Measurements from ENCODE around the gene MDP1. TPM values are rescaled to one million over a fixed set of nuclear protein-coding genes. Genes with fewer than 3 reads are reported as not detected.

Gene MDP1
- polyA plus RNA-seq, 1 donor (not counting 4 experiments of a cell fraction or from before 2014, with no cell fraction given): 7.3 TPM

DNA sequence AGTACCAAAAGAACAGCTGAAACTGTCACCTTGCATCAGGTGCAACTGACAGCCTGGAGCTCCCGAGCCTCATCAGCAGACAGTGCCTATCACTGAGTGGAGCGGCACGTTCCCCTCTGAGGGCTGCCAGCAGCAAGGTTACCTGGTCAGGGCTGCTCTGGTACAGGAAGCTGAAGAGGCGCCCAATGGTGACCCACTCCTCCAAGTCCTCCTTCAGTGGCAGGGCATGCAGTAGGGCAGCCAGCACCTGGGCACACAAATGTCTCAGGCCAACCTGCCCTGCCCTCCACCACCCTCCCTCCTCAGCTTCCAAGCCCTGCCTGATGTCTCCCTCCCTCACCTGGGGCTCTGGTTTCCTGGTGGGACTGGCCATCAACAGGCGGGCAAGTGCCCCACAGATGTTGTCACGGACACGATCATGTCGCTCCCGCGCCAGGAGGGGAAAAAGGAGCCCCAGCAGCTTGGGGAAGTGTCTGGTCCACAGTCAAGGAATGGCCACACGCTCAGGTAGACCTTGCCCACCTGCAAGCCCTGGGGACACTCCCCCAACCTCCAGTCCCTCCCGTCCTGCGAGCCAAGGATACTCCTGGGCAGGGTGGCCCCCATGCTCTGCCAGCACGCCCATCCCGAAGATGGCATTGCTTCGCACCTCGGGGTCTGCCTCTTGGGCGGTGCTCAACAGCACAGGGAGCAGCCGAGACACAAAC, 34.3 kb downstream of the MDP1 start:
- H2AFZ ChIP-seq (ENCODE audit: control insufficient read depth, low read length): no peak overlapping the region
- FAIRE-seq: no peak

DNA sequence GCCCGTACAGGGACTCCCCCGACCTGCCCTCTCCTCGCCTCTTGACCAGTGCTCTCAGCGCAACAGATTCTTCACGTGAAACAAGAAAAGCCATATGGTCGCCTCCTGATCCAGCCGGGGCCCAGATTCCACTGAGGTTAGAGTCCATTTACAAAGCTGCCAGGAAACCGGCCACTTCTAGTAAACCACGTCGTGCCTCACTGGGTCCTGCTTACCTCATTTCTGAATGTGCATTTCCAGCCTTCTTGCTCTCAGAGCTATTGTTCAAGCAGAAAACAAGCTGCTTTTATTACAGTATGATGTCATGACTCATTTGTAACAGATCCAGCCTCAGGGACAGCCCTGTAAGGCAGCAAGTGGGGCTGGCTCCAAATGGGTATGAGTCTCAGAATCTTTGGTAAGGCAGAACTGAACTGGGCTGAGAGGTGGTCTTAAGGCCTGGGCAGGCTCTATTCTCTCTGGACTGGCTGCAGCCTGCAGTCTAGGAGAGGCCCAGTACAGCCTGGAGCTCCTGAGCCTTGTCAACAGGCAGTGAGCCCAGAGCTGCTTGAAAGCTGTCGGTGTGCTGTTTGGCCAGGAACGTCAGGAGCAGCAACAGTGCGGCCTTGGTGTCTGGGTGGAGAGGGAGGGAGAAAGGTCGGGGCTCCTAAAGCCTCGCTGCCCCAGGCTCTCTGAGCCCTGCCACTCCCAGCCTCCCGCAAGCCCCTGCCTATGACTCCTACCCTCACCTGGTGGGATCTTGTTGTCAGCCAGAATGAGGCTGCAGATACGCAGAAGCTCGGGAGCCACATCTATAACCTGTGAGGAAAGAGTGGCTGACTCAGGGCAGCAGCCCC, 35.7 kb downstream of the MDP1 start:
- H4K20me1 ChIP-seq (ENCODE audit: control insufficient read depth, extremely low read depth, insufficient read depth, low read length): peaks cover 8% of the 10 kb centered on the region
- H2AFZ ChIP-seq (ENCODE audit: control insufficient read depth, low read length): no peak overlapping the region
- no peaks in the 10 kb centered on the region for H3K4me1 ChIP-seq (ENCODE audit: control insufficient read depth, extremely low read depth, insufficient read depth, low read length)
- DNase-seq (ENCODE audit: low read depth, low spot score) (no peak), FAIRE-seq (no peak)
- H3K4me2 ChIP-seq (ENCODE audit: control insufficient read depth, extremely low read depth, insufficient read depth, low read depth, low read length): no peak overlapping the region
- H3K4me3 ChIP-seq (ENCODE audit: control insufficient read depth in 2 of 3, extremely low read depth in 1 of 3, insufficient read depth in 2 of 3, low read depth in 1 of 3, low read length in 3 of 3): no peak overlapping the region
- no peaks in the 10 kb centered on the region for H3K9me3 ChIP-seq (ENCODE audit: control insufficient read depth, low read depth, low read length)
- no peaks in the 10 kb centered on the region for H3K27me3 ChIP-seq (ENCODE audit: control insufficient read depth, extremely low read depth, insufficient read depth, low read length)
- H3K27ac ChIP-seq (ENCODE audit: control insufficient read depth, insufficient read depth, low read length): no peak overlapping the region
- peaks cover 47 to 57% of the 10 kb centered on the region in 2 experiments for H3K36me3 ChIP-seq (ENCODE audit: control insufficient read depth in 2 of 2, extremely low read depth in 1 of 2, insufficient read depth in 2 of 2, low read length in 2 of 2)
- dilution Hi-C loops (cut with MboI; ENCODE audit: extremely low pct_ligation_motif_present, low sequenced_read_pairs): no loop called here
- no peaks in the 10 kb centered on the region for H3K79me2 ChIP-seq (ENCODE audit: control insufficient read depth, insufficient read depth, low read length)
- no peak overlapping the region for H3K9ac ChIP-seq (ENCODE audit: control insufficient read depth, extremely low read depth, insufficient read depth, low read length)
- H3K9me1 ChIP-seq (ENCODE audit: control insufficient read depth, extremely low read depth, insufficient read depth, low read length): no peaks in the 10 kb centered on the region
- TF ChIP-seq, protein P1, sequence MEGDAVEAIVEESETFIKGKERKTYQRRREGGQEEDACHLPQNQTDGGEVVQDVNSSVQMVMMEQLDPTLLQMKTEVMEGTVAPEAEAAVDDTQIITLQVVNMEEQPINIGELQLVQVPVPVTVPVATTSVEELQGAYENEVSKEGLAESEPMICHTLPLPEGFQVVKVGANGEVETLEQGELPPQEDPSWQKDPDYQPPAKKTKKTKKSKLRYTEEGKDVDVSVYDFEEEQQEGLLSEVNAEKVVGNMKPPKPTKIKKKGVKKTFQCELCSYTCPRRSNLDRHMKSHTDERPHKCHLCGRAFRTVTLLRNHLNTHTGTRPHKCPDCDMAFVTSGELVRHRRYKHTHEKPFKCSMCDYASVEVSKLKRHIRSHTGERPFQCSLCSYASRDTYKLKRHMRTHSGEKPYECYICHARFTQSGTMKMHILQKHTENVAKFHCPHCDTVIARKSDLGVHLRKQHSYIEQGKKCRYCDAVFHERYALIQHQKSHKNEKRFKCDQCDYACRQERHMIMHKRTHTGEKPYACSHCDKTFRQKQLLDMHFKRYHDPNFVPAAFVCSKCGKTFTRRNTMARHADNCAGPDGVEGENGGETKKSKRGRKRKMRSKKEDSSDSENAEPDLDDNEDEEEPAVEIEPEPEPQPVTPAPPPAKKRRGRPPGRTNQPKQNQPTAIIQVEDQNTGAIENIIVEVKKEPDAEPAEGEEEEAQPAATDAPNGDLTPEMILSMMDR (optimal IDR thresholded peaks at IDR 0.05 in 1 of 3, IDR thresholded peaks at IDR 0.05 in 1 of 3, conservative IDR thresholded peaks at IDR 0.05 in 1 of 3; ENCODE audit: extremely low read depth in 1 of 3, insufficient read depth in 2 of 3, low read length in 3 of 3): no peak
- no peak for TF ChIP-seq EZH2 (IDR thresholded peaks at IDR 0.05; ENCODE audit: low read length)

More for the DNA sequence above, 34.3 kb downstream of the MDP1 start:
- Histone ChIP-seq H3K79me2 (ENCODE audit: control insufficient read depth, insufficient read depth, low read length) (no peaks in the 10 kb centered on the region), H3K36me3 (ENCODE audit: control insufficient read depth in 2 of 2, extremely low read depth in 1 of 2, insufficient read depth in 2 of 2, low read length in 2 of 2) (peaks cover 58 to 60% of the 10 kb centered on the region in 2 experiments), H3K4me3 (ENCODE audit: control insufficient read depth in 2 of 3, extremely low read depth in 1 of 3, insufficient read depth in 2 of 3, low read depth in 1 of 3, low read length in 3 of 3) (no peak overlapping the region), H3K27me3 (ENCODE audit: control insufficient read depth, extremely low read depth, insufficient read depth, low read length) (no peaks in the 10 kb centered on the region), H3K4me1 (ENCODE audit: control insufficient read depth, extremely low read depth, insufficient read depth, low read length) (no peaks in the 10 kb centered on the region), H3K4me2 (ENCODE audit: control insufficient read depth, extremely low read depth, insufficient read depth, low read depth, low read length) (no peak overlapping the region), H4K20me1 (ENCODE audit: control insufficient read depth, extremely low read depth, insufficient read depth, low read length) (peaks cover 8% of the 10 kb centered on the region), H3K27ac (ENCODE audit: control insufficient read depth, insufficient read depth, low read length) (no peak overlapping the region), H3K9ac (ENCODE audit: control insufficient read depth, extremely low read depth, insufficient read depth, low read length) (no peak overlapping the region), H3K9me3 (ENCODE audit: control insufficient read depth, low read depth, low read length) (no peaks in the 10 kb centered on the region), H3K9me1 (ENCODE audit: control insufficient read depth, extremely low read depth, insufficient read depth, low read length) (no peaks in the 10 kb centered on the region)
- TF ChIP-seq, protein P1 (optimal IDR thresholded peaks at IDR 0.05 in 1 of 3, IDR thresholded peaks at IDR 0.05 in 1 of 3, conservative IDR thresholded peaks at IDR 0.05 in 1 of 3; ENCODE audit: extremely low read depth in 1 of 3, insufficient read depth in 2 of 3, low read length in 3 of 3): no peak
- TF ChIP-seq EZH2 (IDR thresholded peaks at IDR 0.05; ENCODE audit: low read length): no peak
- no peak for DNase-seq (ENCODE audit: low read depth, low spot score)
- dilution Hi-C loops (cut with MboI; ENCODE audit: extremely low pct_ligation_motif_present, low sequenced_read_pairs): no loop called here
